ENCODE data around the gene OPA3.
A peak's percentile ranks its signal among the peaks of the same experiment; 100 is the strongest.

DNA sequence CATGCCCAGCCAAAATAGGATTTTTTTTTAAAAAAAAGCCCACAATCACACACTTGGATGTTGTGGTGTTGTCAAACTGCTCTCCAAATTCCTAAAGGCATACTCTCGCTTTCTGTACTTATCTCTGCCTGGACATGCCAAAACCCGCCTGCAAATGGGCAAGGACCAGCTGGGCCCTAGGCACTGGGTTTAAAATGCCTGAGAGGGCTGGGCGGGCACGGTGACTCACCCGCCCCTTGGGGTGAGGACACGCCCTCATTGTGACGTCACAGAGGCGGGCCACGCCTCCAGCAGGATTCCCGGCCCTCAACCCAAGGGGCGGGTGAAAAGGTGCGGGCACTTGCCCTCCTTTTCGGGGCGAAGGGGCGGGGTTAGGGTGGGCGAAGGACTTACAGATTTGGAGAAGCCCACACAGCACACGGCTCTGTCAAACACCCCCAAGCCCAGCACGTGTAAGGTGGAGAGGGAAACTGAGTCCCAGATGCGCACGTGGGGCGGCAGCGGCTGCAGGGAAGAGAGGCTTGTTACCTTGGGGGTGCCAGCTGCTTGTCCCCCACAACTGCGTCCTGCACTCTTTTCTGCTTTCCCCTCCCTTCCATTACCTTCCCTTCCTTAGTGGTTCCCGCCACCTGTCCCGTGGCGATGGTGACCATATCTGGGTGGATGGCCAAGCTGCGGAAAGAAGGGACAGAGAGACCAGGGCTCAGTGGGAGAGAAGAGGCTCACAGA lies 48.0 kb upstream of the OPA3 start:
- TF ChIP-seq, protein P1, sequence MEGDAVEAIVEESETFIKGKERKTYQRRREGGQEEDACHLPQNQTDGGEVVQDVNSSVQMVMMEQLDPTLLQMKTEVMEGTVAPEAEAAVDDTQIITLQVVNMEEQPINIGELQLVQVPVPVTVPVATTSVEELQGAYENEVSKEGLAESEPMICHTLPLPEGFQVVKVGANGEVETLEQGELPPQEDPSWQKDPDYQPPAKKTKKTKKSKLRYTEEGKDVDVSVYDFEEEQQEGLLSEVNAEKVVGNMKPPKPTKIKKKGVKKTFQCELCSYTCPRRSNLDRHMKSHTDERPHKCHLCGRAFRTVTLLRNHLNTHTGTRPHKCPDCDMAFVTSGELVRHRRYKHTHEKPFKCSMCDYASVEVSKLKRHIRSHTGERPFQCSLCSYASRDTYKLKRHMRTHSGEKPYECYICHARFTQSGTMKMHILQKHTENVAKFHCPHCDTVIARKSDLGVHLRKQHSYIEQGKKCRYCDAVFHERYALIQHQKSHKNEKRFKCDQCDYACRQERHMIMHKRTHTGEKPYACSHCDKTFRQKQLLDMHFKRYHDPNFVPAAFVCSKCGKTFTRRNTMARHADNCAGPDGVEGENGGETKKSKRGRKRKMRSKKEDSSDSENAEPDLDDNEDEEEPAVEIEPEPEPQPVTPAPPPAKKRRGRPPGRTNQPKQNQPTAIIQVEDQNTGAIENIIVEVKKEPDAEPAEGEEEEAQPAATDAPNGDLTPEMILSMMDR (IDR thresholded peaks at IDR 0.05 in 2 of 3, conservative IDR thresholded peaks at IDR 0.05 in 1 of 3; ENCODE audit: borderline replicate concordance in 1 of 3, insufficient read depth in 1 of 3, low read depth in 2 of 3, low read length in 2 of 3), result no peak
- TF ChIP-seq EGR1 (IDR thresholded peaks at IDR 0.05; ENCODE audit: low read depth) (no peak), REST (IDR thresholded peaks at IDR 0.05; ENCODE audit: low read depth) (no peak), JUND (IDR thresholded peaks at IDR 0.05) (no peak; the same call in 1 of the 2 replicates), POLR2A (IDR thresholded peaks at IDR 0.05; ENCODE audit: borderline replicate concordance, extremely low read depth, insufficient read depth, insufficient read length) (no peak), POLR2AphosphoS5 (IDR thresholded peaks at IDR 0.05; ENCODE audit: low read depth, low read length) (peak; percentile 35; the same call in 1 of the 2 replicates), SIN3A (IDR thresholded peaks at IDR 0.05; ENCODE audit: low read depth) (no peak), CBX3 (IDR thresholded peaks at IDR 0.05; ENCODE audit: low read depth) (no peak)
